Endothelial cell (in vitro differentiated cells): ENCODE measurements around the gene MASP1. TPM values are rescaled to one million over a fixed set of nuclear protein-coding genes. Genes with fewer than 3 reads are reported as not detected.

Experiments used
- DNase-seq: peaks from one replicate; pipeline ENCODE4 v3.0.0; 2021; ENCODE audit warnings: low spot score
- H3K27ac Mint-ChIP-seq: one replicate; pipeline ENCODE4 v1.8.0; 2021; ENCODE audit warnings: mixed read lengths, inconsistent platforms; ENCODE audit not compliant: unreplicated experiment
- H3K27me3 Mint-ChIP-seq: one replicate; pipeline ENCODE4 v1.8.0; 2021; ENCODE audit warnings: mild to moderate bottlenecking, moderate library complexity, mixed read lengths, inconsistent platforms; ENCODE audit not compliant: unreplicated experiment
- H3K36me3 Mint-ChIP-seq: one replicate; pipeline ENCODE4 v1.8.0; 2021; ENCODE audit warnings: mild to moderate bottlenecking, low read depth, mixed read lengths, inconsistent platforms; ENCODE audit not compliant: unreplicated experiment
- H3K4me1 Mint-ChIP-seq: one replicate; pipeline ENCODE4 v1.8.0; 2021; ENCODE audit warnings: mild to moderate bottlenecking, mixed read lengths, inconsistent platforms; ENCODE audit not compliant: unreplicated experiment
- H3K4me3 Mint-ChIP-seq: one replicate; pipeline ENCODE4 v1.8.0; 2021; ENCODE audit warnings: mild to moderate bottlenecking, mixed read lengths, inconsistent platforms; ENCODE audit not compliant: unreplicated experiment
- H3K9me3 Mint-ChIP-seq: one replicate; pipeline ENCODE4 v1.8.0; 2021; ENCODE audit warnings: mixed read lengths, inconsistent platforms; ENCODE audit not compliant: unreplicated experiment
- CTCF ChIP-seq: fragments of 200-600 bp; sonication (generic); IDR thresholded peaks from one replicate; pipeline ENCODE4 v1.5.0; 2021; ENCODE audit warnings: antibody characterized with exemption; ENCODE audit not compliant: unreplicated experiment
- total RNA-seq: library from RNA; stranded (reverse); fragmentation: NEBNext Ultra II Directional; extraction: Animal tissue kit (Norgen Biotek cat#: 25700); gene quantifications from one replicate; pipeline ENCODE4 v1.2.1, GENCODE V29; 2021; ENCODE audit not compliant: unreplicated experiment

Gene MASP1
- total RNA-seq, 1 donor from 2014 or later = 0.56 TPM

- peaks cover 7% of the 10 kb centered on the region for H3K4me1 Mint-ChIP-seq
- no peaks in the 10 kb centered on the region for H3K9me3 Mint-ChIP-seq
- peak; percentile 82 for DNase-seq
- H3K27me3 Mint-ChIP-seq = peaks cover 3% of the 10 kb centered on the region
- no peak overlapping the region for H3K4me3 Mint-ChIP-seq
- no peak overlapping the region for H3K27ac Mint-ChIP-seq
- H3K36me3 Mint-ChIP-seq = no peaks in the 10 kb centered on the region
- peak; percentile 94 for TF ChIP-seq CTCF
Observed at GRCh38 chr3:187319699-187320302, 28.3 kb upstream of the MASP1 start.

GRCh38 chr3:187318819-187319616 is 27.5 kb upstream of the MASP1 start:
- no peaks in the 10 kb centered on the region for H3K36me3 Mint-ChIP-seq
- TF ChIP-seq CTCF = peak; percentile 88
- peaks cover 3% of the 10 kb centered on the region for H3K27me3 Mint-ChIP-seq
- peak; percentile 48 for DNase-seq
- peak overlapping the region; percentile 18 for H3K4me3 Mint-ChIP-seq
- H3K27ac Mint-ChIP-seq = peak overlapping the region; percentile 33
- no peaks in the 10 kb centered on the region for H3K9me3 Mint-ChIP-seq
- H3K4me1 Mint-ChIP-seq = peaks cover 7% of the 10 kb centered on the region

GRCh38 chr3:187315872-187316271 is 24.3 kb upstream of the MASP1 start:
- no peaks in the 10 kb centered on the region for H3K36me3 Mint-ChIP-seq
- H3K9me3 Mint-ChIP-seq = no peaks in the 10 kb centered on the region
- peaks cover 7% of the 10 kb centered on the region for H3K4me1 Mint-ChIP-seq
- no peak overlapping the region for H3K4me3 Mint-ChIP-seq
- DNase-seq = no peak
- TF ChIP-seq CTCF = no peak
- no peak overlapping the region for H3K27ac Mint-ChIP-seq
- H3K27me3 Mint-ChIP-seq = peaks cover 4% of the 10 kb centered on the region

GRCh38 chr3:187314176-187314575 is 22.6 kb upstream of the MASP1 start:
- H3K4me3 Mint-ChIP-seq = no peak overlapping the region
- no peaks in the 10 kb centered on the region for H3K36me3 Mint-ChIP-seq
- H3K4me1 Mint-ChIP-seq = peaks cover 6% of the 10 kb centered on the region
- no peak for TF ChIP-seq CTCF
- H3K27me3 Mint-ChIP-seq = peaks cover 4% of the 10 kb centered on the region
- DNase-seq = no peak
- no peak overlapping the region for H3K27ac Mint-ChIP-seq
- no peaks in the 10 kb centered on the region for H3K9me3 Mint-ChIP-seq

- no peaks in the 10 kb centered on the region for H3K4me1 Mint-ChIP-seq
- peaks cover 2% of the 10 kb centered on the region for H3K27me3 Mint-ChIP-seq
- DNase-seq = no peak
- no peaks in the 10 kb centered on the region for H3K9me3 Mint-ChIP-seq
- TF ChIP-seq CTCF = no peak
- H3K27ac Mint-ChIP-seq = no peak overlapping the region
- no peaks in the 10 kb centered on the region for H3K36me3 Mint-ChIP-seq
- no peak overlapping the region for H3K4me3 Mint-ChIP-seq
Observed at GRCh38 chr3:187310954-187311470, 19.5 kb upstream of the MASP1 start.
